Natural killer cell (primary cell): ENCODE measurements around the gene DGAT2. TPM values are rescaled to one million over a fixed set of nuclear protein-coding genes. Genes with fewer than 3 reads are reported as not detected.
"Not testable (repeated sequence)": the region's sequence is repeated elsewhere in the genome, so short reads cannot be mapped to it uniquely, and the experiment has no call there.

Experiments used
- ATAC-seq, 3 donors: fragments of 150-1000 bp in 2 of 3; fragments of 200-7000 bp in 1 of 3; cut with Tn5 transposase; 1 replicate in 1 of 3; 2 replicates in 2 of 3; pipeline ENCODE4 v1.10.0; 2021; ENCODE audit warnings: mild to moderate bottlenecking in 2 of 3, moderate library complexity in 2 of 3
- DNase-seq, 2 donors: peaks; one replicate each; pipeline versions ENCODE4 v3.0.0 to v3.0.0-alpha.2; 2013 to 2021; ENCODE audit warnings: mixed read lengths in 1 of 2
- H3K27ac ChIP-seq: one replicate; pipeline ENCODE4 v1.5.1; 2013; ENCODE audit warnings: mild to moderate bottlenecking, low read length
- H3K27me3 ChIP-seq: one replicate; pipeline ENCODE4 v1.6.1; 2013; ENCODE audit warnings: low read length; ENCODE audit not compliant: control insufficient read depth, insufficient read depth
- H3K36me3 ChIP-seq: one replicate; pipeline ENCODE4 v1.6.1; 2013; ENCODE audit warnings: low read length; ENCODE audit not compliant: control insufficient read depth, insufficient read depth
- H3K4me1 ChIP-seq: one replicate; pipeline ENCODE4 v1.6.1; 2013; ENCODE audit warnings: low read length; ENCODE audit not compliant: control insufficient read depth, insufficient read depth
- H3K4me3 ChIP-seq: one replicate; pipeline ENCODE4 v1.5.1; 2013; ENCODE audit warnings: low read length
- H3K9me3 ChIP-seq: one replicate; pipeline ENCODE4 v1.6.1; 2013; ENCODE audit warnings: low read length; ENCODE audit not compliant: control insufficient read depth, insufficient read depth
- H3K27ac Mint-ChIP-seq, 2 donors: one replicate each; pipeline ENCODE4 v1.8.0; 2022; ENCODE audit warnings: mild to moderate bottlenecking in 2 of 2, mixed read lengths in 2 of 2, moderate library complexity in 1 of 2
- H3K27me3 Mint-ChIP-seq, 2 donors: one replicate each; pipeline ENCODE4 v1.8.0; 2022; ENCODE audit warnings: low read depth in 2 of 2, mixed read lengths in 2 of 2
- H3K36me3 Mint-ChIP-seq: one replicate; pipeline ENCODE4 v1.8.0; 2022; ENCODE audit warnings: mixed read lengths
- H3K4me1 Mint-ChIP-seq, 2 donors: one replicate each; pipeline ENCODE4 v1.8.0; 2022; ENCODE audit warnings: mixed read lengths in 2 of 2
- H3K4me3 Mint-ChIP-seq: one replicate; pipeline ENCODE4 v1.8.0; 2022; ENCODE audit warnings: mild to moderate bottlenecking, moderate library complexity, mixed read lengths
- H3K9me3 Mint-ChIP-seq, 2 donors: one replicate each; pipeline ENCODE4 v1.8.0; 2022; ENCODE audit warnings: mixed read lengths in 2 of 2
- WGBS: methylation state at CpG from one replicate; pipeline ENCODE4 v1.1.7; 2013; ENCODE audit warnings: missing lambda C conversion rate; ENCODE audit not compliant: insufficient coverage; 5-methylcytosine and 5-hydroxymethylcytosine counted together
- intact Hi-C: fragments of 100-400 bp; cut with micrococcal nuclease; formaldehyde crosslinking; loops from one replicate; pipeline ENCODE4 v1.14.2; 2022
- total RNA-seq, 4 donors: library from RNA; stranded (reverse); fragments of 120-200 nt in 1 of 4; gene quantifications; one replicate each; pipeline versions ENCODE4 v1.2.3 to v1.2.4, GENCODE V29; 2013 to 2022
- TF ChIP-seq, protein P1 (sequence below): fragments of 200-600 bp; IDR thresholded peaks from one replicate; pipeline ENCODE4 v1.8.0; 2022; ENCODE audit warnings: antibody characterized with exemption

DGAT2 gene
- total RNA-seq, 3 donors from 2014 or later (not counting 1 experiment from before 2014, with no cell fraction given) = 0.24 to 2.8 (median 0.75) TPM

DNA sequence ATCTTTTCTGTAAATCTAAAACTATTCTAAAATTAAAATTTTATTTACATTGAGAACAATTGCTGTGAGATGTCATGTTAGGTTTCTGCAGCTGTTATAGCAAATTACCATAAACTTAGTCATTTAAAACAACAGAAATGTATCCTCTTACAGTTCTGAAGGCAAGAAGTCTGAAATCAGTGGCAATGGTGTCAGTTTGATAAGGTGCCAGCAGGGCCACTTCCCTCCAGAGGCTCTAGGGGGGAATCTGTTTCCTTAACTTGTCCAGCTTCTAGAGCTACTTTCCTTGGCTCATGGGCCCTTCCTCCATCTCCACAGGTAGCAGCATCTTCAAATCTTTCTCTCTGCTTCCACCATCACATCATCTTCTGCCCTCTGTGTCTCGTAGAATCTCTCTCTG lies 27.9 kb upstream of the DGAT2 start:
- Mint-ChIP-seq H3K4me1 (no peaks in the 10 kb centered on the region), H3K9me3 (no peaks in the 10 kb centered on the region), H3K27me3 (peaks cover 11 to 16% of the 10 kb centered on the region in 2 donors), H3K36me3 (no peaks in the 10 kb centered on the region), H3K27ac (no peak overlapping the region), H3K4me3 (no peak overlapping the region)
- 90% methylated on average over 1 of the region's 1 CpG for WGBS
- TF ChIP-seq, protein P1, sequence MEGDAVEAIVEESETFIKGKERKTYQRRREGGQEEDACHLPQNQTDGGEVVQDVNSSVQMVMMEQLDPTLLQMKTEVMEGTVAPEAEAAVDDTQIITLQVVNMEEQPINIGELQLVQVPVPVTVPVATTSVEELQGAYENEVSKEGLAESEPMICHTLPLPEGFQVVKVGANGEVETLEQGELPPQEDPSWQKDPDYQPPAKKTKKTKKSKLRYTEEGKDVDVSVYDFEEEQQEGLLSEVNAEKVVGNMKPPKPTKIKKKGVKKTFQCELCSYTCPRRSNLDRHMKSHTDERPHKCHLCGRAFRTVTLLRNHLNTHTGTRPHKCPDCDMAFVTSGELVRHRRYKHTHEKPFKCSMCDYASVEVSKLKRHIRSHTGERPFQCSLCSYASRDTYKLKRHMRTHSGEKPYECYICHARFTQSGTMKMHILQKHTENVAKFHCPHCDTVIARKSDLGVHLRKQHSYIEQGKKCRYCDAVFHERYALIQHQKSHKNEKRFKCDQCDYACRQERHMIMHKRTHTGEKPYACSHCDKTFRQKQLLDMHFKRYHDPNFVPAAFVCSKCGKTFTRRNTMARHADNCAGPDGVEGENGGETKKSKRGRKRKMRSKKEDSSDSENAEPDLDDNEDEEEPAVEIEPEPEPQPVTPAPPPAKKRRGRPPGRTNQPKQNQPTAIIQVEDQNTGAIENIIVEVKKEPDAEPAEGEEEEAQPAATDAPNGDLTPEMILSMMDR = no peak
- Histone ChIP-seq H3K9me3 (no peaks in the 10 kb centered on the region), H3K4me3 (no peak overlapping the region), H3K27me3 (peaks cover under 1% of the 10 kb centered on the region), H3K4me1 (no peaks in the 10 kb centered on the region), H3K36me3 (no peaks in the 10 kb centered on the region), H3K27ac (no peak overlapping the region)
- intact Hi-C loops = no loop called here
- DNase-seq (no peak), ATAC-seq (no peak)

DNA sequence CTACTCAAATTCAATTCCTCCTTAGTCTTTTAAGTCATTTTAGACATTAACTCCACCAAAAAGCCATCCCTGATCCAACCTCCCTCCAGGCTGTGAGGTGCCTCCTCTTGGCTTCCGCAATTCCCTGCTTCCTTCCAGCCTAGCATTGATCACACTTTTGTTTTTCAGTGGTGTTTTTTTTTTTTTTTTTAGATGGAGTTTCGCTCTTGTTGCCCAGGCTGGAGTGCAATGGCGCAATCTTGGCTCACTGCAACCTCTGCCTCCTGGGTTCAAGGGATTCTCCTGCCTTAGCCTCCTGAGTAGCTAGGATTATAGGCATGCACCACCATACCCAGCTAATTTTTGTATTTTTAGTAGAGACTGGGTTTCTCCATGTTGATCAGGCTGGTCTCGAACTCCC lies 25.4 kb upstream of the DGAT2 start:
- H3K27ac Mint-ChIP-seq, H3K36me3 ChIP-seq, H3K36me3 Mint-ChIP-seq, DNase-seq, H3K9me3 ChIP-seq, H3K4me3 ChIP-seq, H3K27ac ChIP-seq, H3K4me1 ChIP-seq, intact Hi-C loops, ATAC-seq, H3K4me1 Mint-ChIP-seq, H3K27me3 ChIP-seq, H3K4me3 Mint-ChIP-seq, H3K9me3 Mint-ChIP-seq: not testable (repeated sequence)
- 91% methylated on average over 1 of the region's 4 CpGs for WGBS
- H3K27me3 Mint-ChIP-seq = peaks cover 12 to 14% of the 10 kb centered on the region in 2 donors

DNA sequence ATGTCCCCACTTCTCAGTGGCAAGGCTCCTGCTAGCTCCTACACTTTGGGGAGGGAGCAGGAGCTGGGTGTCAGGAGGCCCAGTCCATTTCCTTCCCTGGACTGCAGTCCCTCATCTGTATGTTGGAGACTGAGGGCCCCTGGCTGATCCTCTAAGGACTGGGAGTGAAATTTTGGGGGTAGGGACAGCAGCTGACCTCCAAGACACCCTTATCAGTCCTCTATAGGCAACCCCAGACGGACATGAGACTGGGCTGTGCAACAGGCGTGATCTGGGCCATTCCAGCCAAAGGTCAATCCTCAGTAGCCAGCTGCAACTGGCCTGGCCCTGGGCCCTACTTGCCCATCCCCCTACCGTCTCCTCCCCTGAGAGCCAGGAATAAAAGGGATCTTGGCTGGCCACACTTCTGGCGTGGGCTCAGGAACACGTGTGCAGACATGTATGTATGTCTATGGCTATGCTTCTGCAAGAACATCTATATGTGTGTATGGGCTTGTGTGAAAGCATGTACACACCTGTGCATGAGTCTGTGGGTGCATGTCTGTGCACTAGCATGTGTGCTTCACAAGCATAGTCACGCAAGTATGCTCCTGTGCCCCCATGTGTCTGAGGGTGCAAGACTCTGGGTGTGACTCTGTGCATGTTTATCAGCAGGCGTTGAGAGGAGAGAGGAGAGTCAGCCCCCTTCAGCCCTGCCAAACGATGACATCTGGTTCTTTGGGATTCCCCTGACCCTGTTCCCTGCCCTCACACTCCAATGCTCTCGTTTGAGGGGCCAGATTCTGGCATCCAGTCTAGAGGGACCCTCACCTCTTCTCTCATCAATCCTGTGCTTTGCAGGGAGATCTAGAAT lies 24.6 kb upstream of the DGAT2 start:
- intact Hi-C loops = no loop called here
- Mint-ChIP-seq H3K27me3 (peaks cover 10 to 12% of the 10 kb centered on the region in 2 donors), H3K4me3 (no peak overlapping the region), H3K4me1 (no peaks in the 10 kb centered on the region), H3K9me3 (no peaks in the 10 kb centered on the region), H3K27ac (no peak overlapping the region), H3K36me3 (no peaks in the 10 kb centered on the region)
- 73% methylated on average over 9 of the region's 9 CpGs for WGBS
- H3K4me1 ChIP-seq = no peaks in the 10 kb centered on the region
- no peak overlapping the region for H3K4me3 ChIP-seq
- no peaks in the 10 kb centered on the region for H3K9me3 ChIP-seq
- DNase-seq (no peak), ATAC-seq (no peak)
- H3K36me3 ChIP-seq = no peaks in the 10 kb centered on the region
- TF ChIP-seq, protein P1 = no peak
- H3K27me3 ChIP-seq = peaks cover 3% of the 10 kb centered on the region
- H3K27ac ChIP-seq = no peak overlapping the region

DNA sequence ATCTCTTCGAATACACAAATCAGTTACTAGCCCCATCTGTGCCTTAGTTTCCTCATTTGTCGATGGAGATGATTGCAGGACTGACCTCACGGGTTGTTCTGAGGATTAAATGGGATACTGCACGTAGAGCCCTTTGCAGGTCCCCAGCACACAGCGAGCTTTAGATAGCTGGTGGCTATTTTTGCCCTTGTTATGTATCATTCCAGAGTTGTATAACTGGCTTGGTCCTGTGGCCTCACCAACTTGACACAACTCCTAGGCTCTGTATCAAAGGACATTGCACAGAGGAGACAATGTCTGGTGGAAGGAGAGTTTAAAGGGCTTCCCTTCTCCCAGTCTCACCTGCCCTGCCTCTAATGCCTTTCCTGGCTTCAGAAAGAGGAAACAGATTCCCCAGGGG lies 22.8 kb upstream of the DGAT2 start:
- H3K4me3 ChIP-seq = no peak overlapping the region
- no peaks in the 10 kb centered on the region for H3K36me3 ChIP-seq
- H3K27ac ChIP-seq = no peak overlapping the region
- Mint-ChIP-seq H3K27me3 (peaks cover 9 to 12% of the 10 kb centered on the region in 2 donors), H3K27ac (no peak overlapping the region), H3K4me1 (no peaks in the 10 kb centered on the region), H3K36me3 (no peaks in the 10 kb centered on the region), H3K9me3 (no peaks in the 10 kb centered on the region), H3K4me3 (no peak overlapping the region)
- TF ChIP-seq, protein P1 = no peak
- no peak for DNase-seq
- no peak for ATAC-seq
- H3K9me3 ChIP-seq = no peaks in the 10 kb centered on the region
- WGBS = 88% methylated on average over 5 of the region's 5 CpGs
- intact Hi-C loops = no loop called here
- peaks cover 3% of the 10 kb centered on the region for H3K27me3 ChIP-seq
- no peaks in the 10 kb centered on the region for H3K4me1 ChIP-seq

DNA sequence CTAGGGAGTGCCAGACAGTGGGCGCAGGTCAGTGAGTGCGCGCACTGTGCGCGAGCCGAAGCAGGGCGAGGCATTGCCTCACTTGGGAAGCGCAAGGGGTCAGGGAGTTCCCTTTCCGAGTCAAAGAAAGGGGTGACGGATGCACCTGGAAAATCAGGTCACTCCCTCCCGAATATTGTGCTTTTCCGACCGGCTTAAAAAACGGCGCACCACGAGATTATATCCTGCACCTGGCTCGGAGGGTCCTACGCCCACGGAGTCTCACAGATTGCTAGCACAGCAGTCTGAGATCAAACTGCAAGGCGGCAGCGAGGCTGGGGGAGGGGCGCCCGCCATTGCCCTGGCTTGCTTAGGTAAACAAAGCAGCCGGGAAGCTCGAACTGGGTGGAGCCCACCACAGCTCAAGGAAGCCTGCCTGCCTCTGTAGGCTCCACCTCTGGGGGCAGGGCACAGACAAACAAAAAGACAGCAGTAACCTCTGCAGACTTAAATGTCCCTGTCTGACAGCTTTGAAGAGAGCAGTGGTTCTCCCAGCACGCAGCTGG lies 19.8 kb upstream of the DGAT2 start:
- H3K4me1 ChIP-seq = not testable (repeated sequence)

DNA sequence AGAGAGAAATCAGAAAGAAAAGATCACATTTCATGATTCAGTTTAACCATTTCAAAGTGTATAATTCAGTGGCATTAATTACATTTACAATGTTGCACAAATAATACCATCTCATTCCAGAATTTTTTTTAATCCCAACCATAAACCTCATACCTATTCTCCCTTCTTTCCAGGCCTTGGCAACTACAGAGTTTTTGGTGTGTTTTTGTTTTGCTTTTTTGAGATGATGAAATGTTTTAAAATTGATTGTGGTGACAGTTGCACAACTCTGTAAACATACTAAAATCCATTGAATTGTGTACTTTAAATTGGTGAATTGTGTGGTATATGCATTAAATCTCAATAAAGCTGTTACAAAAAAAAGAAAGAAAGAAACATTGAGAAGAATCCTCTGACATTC lies 13.6 kb upstream of the DGAT2 start:
- H3K27me3 Mint-ChIP-seq = peaks cover 8 to 20% of the 10 kb centered on the region in 2 donors
- H3K27ac ChIP-seq, H3K4me3 ChIP-seq, H3K36me3 ChIP-seq, intact Hi-C loops, ATAC-seq, H3K4me1 Mint-ChIP-seq, H3K4me1 ChIP-seq, H3K9me3 Mint-ChIP-seq, DNase-seq, H3K36me3 Mint-ChIP-seq, H3K4me3 Mint-ChIP-seq, H3K9me3 ChIP-seq, H3K27ac Mint-ChIP-seq, H3K27me3 ChIP-seq: not testable (repeated sequence)

More for the DNA sequence above, 19.8 kb upstream of the DGAT2 start:
- H3K27ac Mint-ChIP-seq, H3K4me3 Mint-ChIP-seq, H3K36me3 Mint-ChIP-seq, intact Hi-C loops, DNase-seq, H3K4me3 ChIP-seq, H3K9me3 ChIP-seq, H3K4me1 Mint-ChIP-seq, H3K27ac ChIP-seq, H3K9me3 Mint-ChIP-seq, ATAC-seq, H3K36me3 ChIP-seq, H3K27me3 ChIP-seq: not testable (repeated sequence)
- H3K27me3 Mint-ChIP-seq = peaks cover 9 to 12% of the 10 kb centered on the region in 2 donors
- WGBS = 100% methylated on average over 3 of the region's 26 CpGs
